Psoas muscle (tissue), 8 donors: Measurements from ENCODE around the gene GBA3. TPM values are rescaled to one million over a fixed set of nuclear protein-coding genes. Genes with fewer than 3 reads are reported as not detected.

Experiments
- ATAC-seq, 4 donors: fragments of 200-7000 bp; cut with Tn5 transposase; one replicate each; pipeline ENCODE4 v1.9.1; 2020; ENCODE audit warnings: moderate library complexity in 3 of 4, mild to moderate bottlenecking in 2 of 4
- DNase-seq, 2 donors: peaks; one replicate each; pipeline ENCODE4 v3.0.0-alpha.2; 2020
- H3K27ac ChIP-seq: fragments of 200-600 bp; one replicate; pipeline ENCODE4 v1.8.0; 2022
- H3K27me3 ChIP-seq, 3 donors: fragments of 200-600 bp in 1 of 3; one replicate each; pipeline versions ENCODE4 v1.6.1 to v1.8.0; 2013 to 2022; ENCODE audit warnings: low read length in 2 of 3, mild to moderate bottlenecking in 2 of 3, moderate library complexity in 1 of 3; ENCODE audit not compliant: insufficient read depth in 3 of 3
- H3K36me3 ChIP-seq, 2 donors: fragments of 200-600 bp in 1 of 2; one replicate each; pipeline versions ENCODE4 v1.6.1 to v1.8.0; 2013 to 2022; ENCODE audit warnings: low read depth in 1 of 2, mild to moderate bottlenecking in 1 of 2, moderate library complexity in 1 of 2; ENCODE audit not compliant: insufficient read depth in 1 of 2
- H3K4me1 ChIP-seq: fragments of 200-600 bp; one replicate; pipeline ENCODE4 v1.8.0; 2022
- H3K4me3 ChIP-seq: fragments of 200-600 bp; one replicate; pipeline ENCODE4 v1.8.0; 2022; ENCODE audit warnings: mild to moderate bottlenecking
- H3K9me3 ChIP-seq: fragments of 200-600 bp; one replicate; pipeline ENCODE4 v1.8.0; 2022
- WGBS, 3 donors: extraction: QIAGEN DNeasy Blood & Tissue Kit; methylation state at CpG; one replicate each; pipeline versions ENCODE4 v1.1.6 to v1.1.7; 2013; 5-methylcytosine and 5-hydroxymethylcytosine counted together
- intact Hi-C, 2 donors: fragments of 100-400 bp; cut with DNase I; formaldehyde crosslinking; loops; one replicate each; pipeline versions ENCODE4 v1.11.0 to v1.14.2; 2022
- long read RNA-seq, 2 donors: library from polyadenylated mRNA; unstranded; transcript quantifications; one replicate each; pipeline ENCODE4 v2.0.0, GENCODE V29; 2021
- polyA plus RNA-seq, 3 donors: library from polyadenylated mRNA; stranded (reverse); fragments of 200-250 nt; gene quantifications; one replicate each; pipeline ENCODE4 v1.2.3, GENCODE V29; 2013
- total RNA-seq, 4 donors: library from RNA; stranded (reverse); fragmentation: NEBNext Ultra II Directional in 2 of 4; extraction: Animal tissue kit (Norgen Biotek cat#: 25700) in 2 of 4; gene quantifications; one replicate each; pipeline versions ENCODE4 v1.2.1 to v1.2.4, GENCODE V29; 2021 to 2023
- TF ChIP-seq, protein P1 (sequence below): fragments of 200-600 bp; IDR thresholded peaks from one replicate; pipeline ENCODE4 v1.8.0; 2022; ENCODE audit warnings: antibody characterized with exemption
- donor health status: healthy with polysubstance abuse.
- donor health status: DM: no; HTN: no; CAD: no; lungs with moderate emphysema.
- donor health status: Bipolar disorder and iron deficiency.
- donor health status: healthy.
- donor health status: DM: yes; HTN: yes; CAD: no.
- donor health status: DM: no; HTN: no; CAD: no.
- donor health status: DM: no; HTN: no; CAD: no.
- donor health status: DM: yes; HTN: yes; CAD: no.

Gene GBA3
- total RNA-seq (not detected), polyA plus RNA-seq (under 1 TPM in 2 of 3 donors, not detected in 1; 0.04 to 0.23 TPM)
- long read RNA-seq, donor 1, result 0 reads
- long read RNA-seq, donor 2, result 0 reads

DNA sequence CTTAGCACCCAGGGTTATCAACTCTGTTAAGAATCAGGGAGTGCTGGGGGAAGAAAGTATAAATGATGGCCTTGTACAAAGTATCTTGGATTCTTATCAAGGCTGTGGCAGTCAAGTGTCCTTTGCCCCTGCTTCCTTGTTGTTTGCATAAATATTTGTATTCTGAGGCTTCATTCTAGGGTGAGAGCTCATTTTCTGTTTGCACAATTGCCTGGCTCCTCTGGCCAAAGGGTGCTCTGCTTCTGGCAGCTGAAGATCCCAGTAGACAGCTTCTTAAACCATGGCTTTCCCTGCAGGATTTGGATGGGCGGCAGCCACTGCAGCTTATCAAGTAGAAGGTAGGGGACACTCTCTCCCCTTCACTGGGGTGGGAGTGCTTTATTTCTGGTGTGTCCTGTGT lies at the start of gene GBA3:
GBA3 (plus strand) TSS at position 202 of the 400 bp plus-strand sequence.
- Histone ChIP-seq H3K27me3 (no peaks in the 10 kb centered on the region), H3K9me3 (no peaks in the 10 kb centered on the region), H3K36me3 (no peaks in the 10 kb centered on the region), H3K4me3 (no peak within 1 kb of the TSS), H3K27ac (no peak within 1 kb of the TSS), H3K4me1 (no peaks in the 10 kb centered on the region)
- WGBS, 3 donors, result 57 to 74% (median 66%) methylated on average over 1 of the region's 1 CpG
- DNase-seq (no peak), ATAC-seq (no peak)
- TF ChIP-seq, protein P1, sequence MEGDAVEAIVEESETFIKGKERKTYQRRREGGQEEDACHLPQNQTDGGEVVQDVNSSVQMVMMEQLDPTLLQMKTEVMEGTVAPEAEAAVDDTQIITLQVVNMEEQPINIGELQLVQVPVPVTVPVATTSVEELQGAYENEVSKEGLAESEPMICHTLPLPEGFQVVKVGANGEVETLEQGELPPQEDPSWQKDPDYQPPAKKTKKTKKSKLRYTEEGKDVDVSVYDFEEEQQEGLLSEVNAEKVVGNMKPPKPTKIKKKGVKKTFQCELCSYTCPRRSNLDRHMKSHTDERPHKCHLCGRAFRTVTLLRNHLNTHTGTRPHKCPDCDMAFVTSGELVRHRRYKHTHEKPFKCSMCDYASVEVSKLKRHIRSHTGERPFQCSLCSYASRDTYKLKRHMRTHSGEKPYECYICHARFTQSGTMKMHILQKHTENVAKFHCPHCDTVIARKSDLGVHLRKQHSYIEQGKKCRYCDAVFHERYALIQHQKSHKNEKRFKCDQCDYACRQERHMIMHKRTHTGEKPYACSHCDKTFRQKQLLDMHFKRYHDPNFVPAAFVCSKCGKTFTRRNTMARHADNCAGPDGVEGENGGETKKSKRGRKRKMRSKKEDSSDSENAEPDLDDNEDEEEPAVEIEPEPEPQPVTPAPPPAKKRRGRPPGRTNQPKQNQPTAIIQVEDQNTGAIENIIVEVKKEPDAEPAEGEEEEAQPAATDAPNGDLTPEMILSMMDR, result no peak
- intact Hi-C loops, result no loop called here

DNA sequence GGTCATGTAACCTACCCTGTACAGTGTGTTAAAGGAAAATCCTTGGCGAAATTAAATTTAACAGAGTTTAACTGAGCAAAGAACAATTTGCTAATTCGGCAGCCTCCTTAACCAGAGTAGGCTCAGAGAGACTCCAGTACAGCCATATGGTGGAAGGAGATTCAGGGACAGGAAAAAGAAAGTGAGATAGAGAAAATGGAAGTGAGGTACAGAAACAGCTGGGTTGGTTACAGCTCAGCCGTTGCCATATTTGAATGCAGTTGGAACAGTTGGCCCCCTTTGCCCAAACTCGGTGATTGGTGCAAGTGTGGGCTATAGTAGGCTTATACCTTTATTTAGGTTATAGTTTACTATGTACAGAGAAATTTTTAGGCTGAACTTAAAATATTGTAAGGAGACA lies 48.8 kb upstream of the GBA3 start:
- Histone ChIP-seq H3K36me3 (no peaks in the 10 kb centered on the region), H3K4me3 (no peak overlapping the region), H3K27ac (no peak overlapping the region), H3K9me3 (no peaks in the 10 kb centered on the region), H3K4me1 (no peaks in the 10 kb centered on the region), H3K27me3 (no peaks in the 10 kb centered on the region)
- DNase-seq (no peak), ATAC-seq (no peak)
- TF ChIP-seq, protein P1, result no peak
- intact Hi-C loops, result loop anchor here in 1 of 2 donors (5.0 kb wide), 1 partner anchor 783 kb away; no protein-coding TSS in a partner anchor
- WGBS, 3 donors, result 78 to 79% (median 79%) methylated on average over 4 of the region's 4 CpGs

DNA sequence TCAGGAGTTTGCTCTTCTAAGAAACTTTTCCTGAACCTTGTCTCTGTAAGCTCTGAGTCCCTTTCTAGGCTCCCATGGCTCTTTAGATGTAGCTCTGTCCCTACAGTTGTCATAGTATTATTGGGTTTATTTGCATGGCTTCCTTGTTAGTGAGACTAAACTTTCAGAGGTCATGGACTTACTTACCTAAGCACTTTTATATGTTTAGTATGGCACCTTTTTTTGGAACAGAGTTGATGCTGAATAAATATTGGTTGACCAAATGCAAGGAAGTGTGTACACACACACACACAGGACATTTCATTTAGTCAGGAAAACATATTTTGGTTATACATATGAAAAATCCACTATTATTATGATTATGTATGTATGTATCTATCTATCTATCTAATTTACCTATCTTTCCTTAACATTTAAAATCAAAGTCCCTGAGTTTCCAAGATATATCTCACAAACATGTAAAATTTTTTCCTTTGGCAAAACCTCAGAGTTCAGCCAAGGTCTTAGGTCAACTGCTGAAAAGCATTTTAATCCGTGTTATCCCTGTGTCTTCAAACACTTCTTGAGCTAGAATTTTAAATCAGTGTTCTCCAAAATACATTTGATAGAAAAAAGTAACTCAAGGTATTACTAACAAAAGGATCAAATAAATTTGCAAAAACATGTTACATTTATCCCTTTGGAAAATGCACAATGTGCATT lies 47.1 kb upstream of the GBA3 start:
- H3K4me1 ChIP-seq, result no peaks in the 10 kb centered on the region
- DNase-seq (no peak), ATAC-seq (no peak)
- TF ChIP-seq, protein P1, result no peak
- WGBS, 3 donors, result 46 to 74% (median 52%) methylated on average over 1 of the region's 1 CpG
- H3K27me3 ChIP-seq, result no peaks in the 10 kb centered on the region
- H3K4me3 ChIP-seq, result no peak overlapping the region
- intact Hi-C loops, result no loop called here
- H3K36me3 ChIP-seq, result no peaks in the 10 kb centered on the region
- no peak overlapping the region for H3K27ac ChIP-seq
- no peaks in the 10 kb centered on the region for H3K9me3 ChIP-seq

DNA sequence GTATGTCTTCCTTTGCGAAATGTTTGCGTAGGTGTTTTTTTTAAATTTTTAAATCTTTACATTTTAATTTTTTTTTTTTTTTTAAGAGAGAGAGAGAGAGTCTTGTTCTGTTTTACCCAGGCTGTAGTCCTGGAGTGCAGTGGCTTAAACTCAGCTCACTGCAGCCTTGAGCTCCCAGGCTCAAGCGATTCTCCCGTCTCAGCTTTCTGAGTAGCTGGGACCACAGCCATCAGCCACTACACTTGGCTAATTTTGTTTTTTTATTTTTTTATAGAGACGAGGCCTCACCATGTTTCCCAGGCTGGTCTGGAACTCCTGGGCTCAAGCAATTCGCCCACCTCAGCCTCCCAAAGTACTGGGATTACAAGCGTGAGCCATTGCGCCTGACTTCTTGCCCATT lies 43.7 kb upstream of the GBA3 start:
- WGBS, 3 donors, result 68 to 75% (median 75%) methylated on average over 8 of the region's 8 CpGs
- Histone ChIP-seq H3K27me3 (no peaks in the 10 kb centered on the region), H3K36me3 (no peaks in the 10 kb centered on the region), H3K27ac (no peak overlapping the region), H3K4me3 (no peak overlapping the region), H3K4me1 (no peaks in the 10 kb centered on the region), H3K9me3 (no peaks in the 10 kb centered on the region)
- TF ChIP-seq, protein P1, result no peak
- ATAC-seq (no peak), DNase-seq (no peak)
- intact Hi-C loops, result no loop called here

DNA sequence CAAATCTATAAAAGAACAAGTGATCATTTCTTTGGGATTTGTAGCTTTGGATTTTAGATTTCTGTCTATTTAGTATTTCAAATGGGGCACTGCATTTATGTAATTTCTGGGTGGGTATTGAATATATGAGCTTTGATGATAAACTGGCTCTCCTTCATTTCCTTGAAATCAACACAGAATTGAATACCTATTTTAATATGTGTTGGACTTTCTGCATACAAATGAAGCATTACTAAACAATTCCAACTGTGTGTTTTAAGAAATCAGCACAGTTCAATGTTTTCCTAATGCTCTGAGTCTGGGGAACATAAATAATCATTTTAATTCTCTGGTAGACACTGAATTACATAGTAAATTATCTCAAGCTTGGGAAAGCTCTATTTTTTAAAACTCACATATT lies 42.0 kb upstream of the GBA3 start:
- Histone ChIP-seq H3K4me3 (no peak overlapping the region), H3K27me3 (no peaks in the 10 kb centered on the region), H3K27ac (no peak overlapping the region), H3K9me3 (no peaks in the 10 kb centered on the region), H3K36me3 (no peaks in the 10 kb centered on the region), H3K4me1 (no peaks in the 10 kb centered on the region)
- intact Hi-C loops, result no loop called here
- no peak for ATAC-seq
- DNase-seq, result no peak
- TF ChIP-seq, protein P1, result no peak
